PC-9 (cell line): ENCODE results near the gene KLHL30.

ENCODE experiments used
- EZH2 ChIP-seq: fragments of 200-600 bp; sonication (generic); IDR thresholded peaks from 2 replicates; pipeline ENCODE4 v1.8.0; 2017; ENCODE audit warnings: antibody characterized with exemption, low read depth
- TF ChIP-seq, protein P1 (sequence below): fragments of 200-600 bp; sonication (generic); conservative IDR thresholded peaks from 2 replicates; pipeline ENCODE4 v1.6.1; 2017; ENCODE audit warnings: mixed run types, antibody characterized with exemption, mild to moderate bottlenecking, moderate library complexity

- TF ChIP-seq, protein P1, sequence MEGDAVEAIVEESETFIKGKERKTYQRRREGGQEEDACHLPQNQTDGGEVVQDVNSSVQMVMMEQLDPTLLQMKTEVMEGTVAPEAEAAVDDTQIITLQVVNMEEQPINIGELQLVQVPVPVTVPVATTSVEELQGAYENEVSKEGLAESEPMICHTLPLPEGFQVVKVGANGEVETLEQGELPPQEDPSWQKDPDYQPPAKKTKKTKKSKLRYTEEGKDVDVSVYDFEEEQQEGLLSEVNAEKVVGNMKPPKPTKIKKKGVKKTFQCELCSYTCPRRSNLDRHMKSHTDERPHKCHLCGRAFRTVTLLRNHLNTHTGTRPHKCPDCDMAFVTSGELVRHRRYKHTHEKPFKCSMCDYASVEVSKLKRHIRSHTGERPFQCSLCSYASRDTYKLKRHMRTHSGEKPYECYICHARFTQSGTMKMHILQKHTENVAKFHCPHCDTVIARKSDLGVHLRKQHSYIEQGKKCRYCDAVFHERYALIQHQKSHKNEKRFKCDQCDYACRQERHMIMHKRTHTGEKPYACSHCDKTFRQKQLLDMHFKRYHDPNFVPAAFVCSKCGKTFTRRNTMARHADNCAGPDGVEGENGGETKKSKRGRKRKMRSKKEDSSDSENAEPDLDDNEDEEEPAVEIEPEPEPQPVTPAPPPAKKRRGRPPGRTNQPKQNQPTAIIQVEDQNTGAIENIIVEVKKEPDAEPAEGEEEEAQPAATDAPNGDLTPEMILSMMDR: no peak
- TF ChIP-seq EZH2: no peak
Observed at GRCh38 chr2:238148981-238149380, 10.5 kb downstream of the KLHL30 start.
